SK-N-MC (cell line): Measurements from ENCODE around the gene CEMIP.

Source experiments
- EZH2 ChIP-seq: fragments of 200-600 bp; sonication (generic); IDR thresholded peaks from one replicate; pipeline ENCODE4 v1.6.1; 2017; ENCODE audit warnings: antibody characterized with exemption
- FOXP2 ChIP-seq: optimal IDR thresholded peaks from 2 replicates; pipeline ENCODE3; 2011; ENCODE audit warnings: mild to moderate bottlenecking, moderate library complexity; ENCODE audit not compliant: insufficient read depth; ENCODE audit errors: extremely low read length, control extremely low read depth
- POLR2AphosphoS5 ChIP-seq: IDR thresholded peaks from 2 replicates; pipeline ENCODE4 v1.6.1; 2012; ENCODE audit warnings: mild to moderate bottlenecking, low read depth, low read length, borderline replicate concordance

GRCh38 chr15:80984856-80985255 lies 205.7 kb downstream of the CEMIP start:
- TF ChIP-seq EZH2 (no peak), POLR2AphosphoS5 (no peak), FOXP2 (no peak)
